ENCODE measurements around the gene DIP2B. TPM values are rescaled to one million over a fixed set of nuclear protein-coding genes. Genes with fewer than 3 reads are reported as not detected.

The DIP2B gene
- polyA plus RNA-seq, 1 of the 3 experiments (the other 2 are of a cell fraction): 6.6 TPM

DNA sequence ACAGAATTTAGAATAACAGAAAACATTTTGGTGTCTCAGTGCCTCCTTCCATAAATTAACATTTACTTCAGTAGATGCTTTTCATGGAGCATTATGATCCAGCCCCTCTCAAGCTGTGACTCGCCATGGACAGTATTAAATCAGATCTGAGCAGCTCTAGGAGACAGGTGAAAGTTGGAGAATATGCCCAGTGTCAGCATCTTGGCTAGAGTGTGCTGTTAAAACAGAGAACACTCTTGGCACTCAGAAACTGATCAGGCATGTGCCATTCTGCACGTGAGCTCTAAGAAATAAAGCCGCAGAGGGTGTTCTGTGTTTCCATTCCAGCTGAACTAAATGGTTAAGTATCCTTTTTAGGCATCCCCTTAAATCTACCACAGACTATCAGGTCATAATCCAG lies 68.0 kb downstream of the DIP2B start (continued):
- TF ChIP-seq, protein P1, sequence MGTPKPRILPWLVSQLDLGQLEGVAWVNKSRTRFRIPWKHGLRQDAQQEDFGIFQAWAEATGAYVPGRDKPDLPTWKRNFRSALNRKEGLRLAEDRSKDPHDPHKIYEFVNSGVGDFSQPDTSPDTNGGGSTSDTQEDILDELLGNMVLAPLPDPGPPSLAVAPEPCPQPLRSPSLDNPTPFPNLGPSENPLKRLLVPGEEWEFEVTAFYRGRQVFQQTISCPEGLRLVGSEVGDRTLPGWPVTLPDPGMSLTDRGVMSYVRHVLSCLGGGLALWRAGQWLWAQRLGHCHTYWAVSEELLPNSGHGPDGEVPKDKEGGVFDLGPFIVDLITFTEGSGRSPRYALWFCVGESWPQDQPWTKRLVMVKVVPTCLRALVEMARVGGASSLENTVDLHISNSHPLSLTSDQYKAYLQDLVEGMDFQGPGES (IDR thresholded peaks at IDR 0.05; ENCODE audit: low read depth, low read length): no peak

DNA sequence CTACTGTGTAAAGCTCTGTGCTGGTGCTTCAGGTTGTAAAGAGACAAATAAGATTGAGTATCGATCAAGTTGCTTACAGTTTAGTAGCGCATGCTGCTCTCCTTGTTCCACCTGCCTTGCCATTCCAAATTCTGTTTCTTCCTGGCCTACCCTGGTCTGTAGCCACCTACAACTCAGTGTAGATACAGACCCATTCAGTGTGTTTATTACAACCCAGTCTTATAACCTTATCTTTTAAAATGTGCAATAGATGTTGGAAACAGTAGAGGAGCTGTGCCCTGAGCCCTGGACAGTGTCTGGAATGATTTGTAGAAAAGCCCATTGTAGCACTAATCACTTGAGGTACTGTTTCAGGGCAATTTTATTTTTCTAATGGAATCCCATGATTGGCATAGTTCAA lies 68.5 kb downstream of the DIP2B start:
- Histone ChIP-seq H3K9me2 (no peaks in the 10 kb centered on the region), H2AFZ (ENCODE audit: low read depth) (no peak overlapping the region), H3K36me3 (replicated peaks in 1 of 2; ENCODE audit: control insufficient read depth in 1 of 2, insufficient read depth in 2 of 2, low read length in 1 of 2) (no peaks in the 10 kb centered on the region), H3F3A (replicated peaks; ENCODE audit: insufficient read depth) (peaks cover 11% of the 10 kb centered on the region), H3K9me3 (no peaks in the 10 kb centered on the region), H3K27ac (ENCODE audit: low read depth in 2 of 2, low read length in 1 of 2) (peak overlapping the region in 1 of 2 experiments; percentile 56; a peak in 2 of 4 replicates), H3K79me2 (ENCODE audit: insufficient read depth) (peaks cover 83% of the 10 kb centered on the region), H3K4me1 (ENCODE audit: control insufficient read depth in 1 of 2, insufficient read depth in 2 of 2, low read depth in 1 of 2, low read length in 1 of 2) (peaks cover 22 to 37% of the 10 kb centered on the region in 2 experiments), H3K4me3 (ENCODE audit: low read depth in 2 of 2, low read length in 1 of 2) (no peak overlapping the region), H3K27me3 (ENCODE audit: insufficient read depth) (no peaks in the 10 kb centered on the region), H3K9ac (no peak overlapping the region), H3K4me2 (no peak overlapping the region), H4K20me1 (ENCODE audit: insufficient read depth) (no peaks in the 10 kb centered on the region; the same call in 1 of the 2 replicates)
- TF ChIP-seq RXRA (IDR thresholded peaks at IDR 0.05; ENCODE audit: borderline replicate concordance, low read depth) (no peak), POLR2AphosphoS5 (IDR thresholded peaks at IDR 0.05; ENCODE audit: low read depth, low read length) (no peak), GATA2 (CRISPR knock-in tag; IDR thresholded peaks at IDR 0.05) (no peak), MEF2A (IDR thresholded peaks at IDR 0.05; ENCODE audit: borderline replicate concordance, low read depth) (no peak), FOXM1 (IDR thresholded peaks at IDR 0.05; ENCODE audit: low read depth) (no peak), CHD2 (IDR thresholded peaks at IDR 0.05; ENCODE audit: low read length, partially characterized antibody) (no peak), NRF1 (IDR thresholded peaks at IDR 0.05; ENCODE audit: low read depth, low read length) (no peak)
- TF ChIP-seq, protein P2, sequence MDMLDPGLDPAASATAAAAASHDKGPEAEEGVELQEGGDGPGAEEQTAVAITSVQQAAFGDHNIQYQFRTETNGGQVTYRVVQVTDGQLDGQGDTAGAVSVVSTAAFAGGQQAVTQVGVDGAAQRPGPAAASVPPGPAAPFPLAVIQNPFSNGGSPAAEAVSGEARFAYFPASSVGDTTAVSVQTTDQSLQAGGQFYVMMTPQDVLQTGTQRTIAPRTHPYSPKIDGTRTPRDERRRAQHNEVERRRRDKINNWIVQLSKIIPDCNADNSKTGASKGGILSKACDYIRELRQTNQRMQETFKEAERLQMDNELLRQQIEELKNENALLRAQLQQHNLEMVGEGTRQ (IDR thresholded peaks at IDR 0.05; ENCODE audit: borderline replicate concordance, low read depth, low read length): no peak
- TF ChIP-seq, protein P3, sequence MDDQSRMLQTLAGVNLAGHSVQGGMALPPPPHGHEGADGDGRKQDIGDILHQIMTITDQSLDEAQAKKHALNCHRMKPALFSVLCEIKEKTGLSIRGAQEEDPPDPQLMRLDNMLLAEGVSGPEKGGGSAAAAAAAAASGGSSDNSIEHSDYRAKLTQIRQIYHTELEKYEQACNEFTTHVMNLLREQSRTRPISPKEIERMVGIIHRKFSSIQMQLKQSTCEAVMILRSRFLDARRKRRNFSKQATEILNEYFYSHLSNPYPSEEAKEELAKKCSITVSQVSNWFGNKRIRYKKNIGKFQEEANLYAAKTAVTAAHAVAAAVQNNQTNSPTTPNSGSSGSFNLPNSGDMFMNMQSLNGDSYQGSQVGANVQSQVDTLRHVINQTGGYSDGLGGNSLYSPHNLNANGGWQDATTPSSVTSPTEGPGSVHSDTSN (IDR thresholded peaks at IDR 0.05): no peak
- TF ChIP-seq, protein P4, sequence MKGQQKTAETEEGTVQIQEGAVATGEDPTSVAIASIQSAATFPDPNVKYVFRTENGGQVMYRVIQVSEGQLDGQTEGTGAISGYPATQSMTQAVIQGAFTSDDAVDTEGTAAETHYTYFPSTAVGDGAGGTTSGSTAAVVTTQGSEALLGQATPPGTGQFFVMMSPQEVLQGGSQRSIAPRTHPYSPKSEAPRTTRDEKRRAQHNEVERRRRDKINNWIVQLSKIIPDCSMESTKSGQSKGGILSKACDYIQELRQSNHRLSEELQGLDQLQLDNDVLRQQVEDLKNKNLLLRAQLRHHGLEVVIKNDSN (IDR thresholded peaks at IDR 0.05; ENCODE audit: borderline replicate concordance, low read depth): no peak
- POLR2A ChIA-PET: no interaction called here
- no peak for DNase-seq
- CTCF ChIA-PET: interaction anchor here (1.8 kb wide), 1 partner anchor 65 kb away, joined by 5 read pairs; no protein-coding TSS in a partner anchor
- 89% methylated on average over 2 of the region's 2 CpGs for WGBS (ENCODE audit: low lambda C conversion rate)
